ENCODE measurements around the gene AMER1. TPM values are rescaled to one million over a fixed set of nuclear protein-coding genes. Genes with fewer than 3 reads are reported as not detected.

AMER1 gene
- polyA plus RNA-seq, 1 donor (not counting 4 experiments of a cell fraction or from before 2014, with no cell fraction given) = 1.3 TPM

DNA sequence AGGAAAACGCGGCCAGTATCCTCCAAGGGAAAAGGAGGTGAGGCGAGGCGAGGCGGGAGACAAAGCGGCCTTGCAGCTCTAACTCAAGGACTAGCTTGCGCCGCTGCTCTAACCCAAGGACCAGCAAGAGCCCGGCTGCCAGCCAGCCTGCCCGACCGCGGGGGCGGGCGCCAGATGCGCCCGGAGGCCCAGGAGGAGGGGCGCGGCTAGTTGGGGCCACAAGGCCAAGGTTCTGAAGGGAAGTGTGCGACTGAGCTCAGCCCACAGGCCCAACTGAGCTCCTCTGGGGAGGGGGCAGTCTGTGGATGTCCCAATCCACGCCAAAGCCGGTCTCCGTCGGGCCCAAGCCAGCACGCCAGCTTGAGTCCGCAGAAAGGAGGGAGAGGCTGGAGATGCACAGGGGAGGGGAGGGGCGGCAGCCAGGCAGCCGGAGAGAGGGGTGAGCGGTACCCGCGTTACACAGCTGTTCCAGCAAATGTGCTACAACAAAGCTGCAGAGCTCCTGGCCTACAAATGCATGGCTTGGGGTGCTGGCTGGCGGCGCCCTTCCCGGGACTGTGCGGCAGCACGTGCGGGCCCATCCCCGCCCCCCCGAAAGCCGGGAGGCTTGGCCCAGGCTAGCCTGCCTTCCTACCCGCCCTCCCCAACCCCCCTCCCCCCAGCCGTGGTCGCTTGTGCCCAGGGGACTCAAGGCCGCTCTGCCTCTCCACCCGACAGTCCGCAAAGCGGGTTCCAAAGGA lies 637 bp downstream of the AMER1 start:
- Histone ChIP-seq H3K9me1 (ENCODE audit: control insufficient read depth, extremely low read depth, insufficient read depth, low read length) (no peaks in the 10 kb centered on the region), H3K79me2 (ENCODE audit: control insufficient read depth, insufficient read depth, low read length) (no peaks in the 10 kb centered on the region), H3K9me3 (ENCODE audit: control insufficient read depth, low read depth, low read length) (no peaks in the 10 kb centered on the region), H3K27me3 (ENCODE audit: control insufficient read depth, extremely low read depth, insufficient read depth, low read length) (no peaks in the 10 kb centered on the region), H3K9ac (ENCODE audit: control insufficient read depth, extremely low read depth, insufficient read depth, low read length) (peak overlapping the region; percentile 78), H3K27ac (ENCODE audit: control insufficient read depth, insufficient read depth, low read length) (peak overlapping the region; percentile 61), H2AFZ (ENCODE audit: control insufficient read depth, low read length) (peak overlapping the region; percentile 63), H4K20me1 (ENCODE audit: control insufficient read depth, extremely low read depth, insufficient read depth, low read length) (no peaks in the 10 kb centered on the region), H3K36me3 (ENCODE audit: control insufficient read depth in 2 of 2, extremely low read depth in 1 of 2, insufficient read depth in 2 of 2, low read length in 2 of 2) (no peaks in the 10 kb centered on the region), H3K4me3 (ENCODE audit: control insufficient read depth in 2 of 3, extremely low read depth in 1 of 3, insufficient read depth in 2 of 3, low read depth in 1 of 3, low read length in 3 of 3) (peak overlapping the region; percentile 54 to 68 (median 64)), H3K4me2 (ENCODE audit: control insufficient read depth, extremely low read depth, insufficient read depth, low read depth, low read length) (peak overlapping the region; percentile 74), H3K4me1 (ENCODE audit: control insufficient read depth, extremely low read depth, insufficient read depth, low read length) (peaks cover 6% of the 10 kb centered on the region)
- dilution Hi-C loops (cut with MboI; ENCODE audit: extremely low pct_ligation_motif_present, low sequenced_read_pairs) = no loop called here
- FAIRE-seq (no peak), DNase-seq (ENCODE audit: low read depth, low spot score) (no peak)
- no peak for TF ChIP-seq EZH2 (IDR thresholded peaks at IDR 0.05; ENCODE audit: low read length)
- TF ChIP-seq, protein P1, sequence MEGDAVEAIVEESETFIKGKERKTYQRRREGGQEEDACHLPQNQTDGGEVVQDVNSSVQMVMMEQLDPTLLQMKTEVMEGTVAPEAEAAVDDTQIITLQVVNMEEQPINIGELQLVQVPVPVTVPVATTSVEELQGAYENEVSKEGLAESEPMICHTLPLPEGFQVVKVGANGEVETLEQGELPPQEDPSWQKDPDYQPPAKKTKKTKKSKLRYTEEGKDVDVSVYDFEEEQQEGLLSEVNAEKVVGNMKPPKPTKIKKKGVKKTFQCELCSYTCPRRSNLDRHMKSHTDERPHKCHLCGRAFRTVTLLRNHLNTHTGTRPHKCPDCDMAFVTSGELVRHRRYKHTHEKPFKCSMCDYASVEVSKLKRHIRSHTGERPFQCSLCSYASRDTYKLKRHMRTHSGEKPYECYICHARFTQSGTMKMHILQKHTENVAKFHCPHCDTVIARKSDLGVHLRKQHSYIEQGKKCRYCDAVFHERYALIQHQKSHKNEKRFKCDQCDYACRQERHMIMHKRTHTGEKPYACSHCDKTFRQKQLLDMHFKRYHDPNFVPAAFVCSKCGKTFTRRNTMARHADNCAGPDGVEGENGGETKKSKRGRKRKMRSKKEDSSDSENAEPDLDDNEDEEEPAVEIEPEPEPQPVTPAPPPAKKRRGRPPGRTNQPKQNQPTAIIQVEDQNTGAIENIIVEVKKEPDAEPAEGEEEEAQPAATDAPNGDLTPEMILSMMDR (optimal IDR thresholded peaks at IDR 0.05 in 1 of 3, IDR thresholded peaks at IDR 0.05 in 1 of 3, conservative IDR thresholded peaks at IDR 0.05 in 1 of 3; ENCODE audit: extremely low read depth in 1 of 3, insufficient read depth in 2 of 3, low read length in 3 of 3) = no peak

DNA sequence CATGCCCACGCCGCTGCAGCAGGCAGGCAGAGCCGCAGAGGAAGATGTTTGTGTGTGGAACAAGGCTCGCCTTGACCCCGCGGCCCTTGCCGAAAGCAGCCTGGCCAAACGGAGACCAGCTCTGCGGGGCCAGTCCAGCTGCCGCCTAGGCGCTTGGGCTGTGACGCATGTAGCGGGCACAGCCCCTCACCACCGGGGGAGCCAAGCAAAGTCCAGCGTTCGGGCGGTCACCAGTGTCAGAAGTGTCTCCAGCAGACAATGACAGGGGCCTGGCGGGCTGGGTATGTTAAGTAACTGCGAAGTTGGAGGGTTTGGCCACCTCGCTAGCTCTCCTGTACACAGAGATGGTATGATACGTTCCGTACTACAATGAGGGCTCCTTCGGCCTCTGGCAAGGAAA lies 1.3 kb downstream of the AMER1 start:
- Histone ChIP-seq H2AFZ (ENCODE audit: control insufficient read depth, low read length) (no peak overlapping the region), H3K27me3 (ENCODE audit: control insufficient read depth, extremely low read depth, insufficient read depth, low read length) (no peaks in the 10 kb centered on the region), H3K4me2 (ENCODE audit: control insufficient read depth, extremely low read depth, insufficient read depth, low read depth, low read length) (peak overlapping the region; percentile 74), H3K9ac (ENCODE audit: control insufficient read depth, extremely low read depth, insufficient read depth, low read length) (peak overlapping the region; percentile 78), H3K27ac (ENCODE audit: control insufficient read depth, insufficient read depth, low read length) (no peak overlapping the region), H3K79me2 (ENCODE audit: control insufficient read depth, insufficient read depth, low read length) (no peaks in the 10 kb centered on the region), H3K4me1 (ENCODE audit: control insufficient read depth, extremely low read depth, insufficient read depth, low read length) (peaks cover 6% of the 10 kb centered on the region), H3K36me3 (ENCODE audit: control insufficient read depth in 2 of 2, extremely low read depth in 1 of 2, insufficient read depth in 2 of 2, low read length in 2 of 2) (no peaks in the 10 kb centered on the region), H3K9me1 (ENCODE audit: control insufficient read depth, extremely low read depth, insufficient read depth, low read length) (no peaks in the 10 kb centered on the region), H3K9me3 (ENCODE audit: control insufficient read depth, low read depth, low read length) (no peaks in the 10 kb centered on the region), H3K4me3 (ENCODE audit: control insufficient read depth in 2 of 3, extremely low read depth in 1 of 3, insufficient read depth in 2 of 3, low read depth in 1 of 3, low read length in 3 of 3) (peak overlapping the region; percentile 54 to 68 (median 57)), H4K20me1 (ENCODE audit: control insufficient read depth, extremely low read depth, insufficient read depth, low read length) (no peaks in the 10 kb centered on the region)
- no peak for TF ChIP-seq EZH2 (IDR thresholded peaks at IDR 0.05; ENCODE audit: low read length)
- TF ChIP-seq, protein P1 (optimal IDR thresholded peaks at IDR 0.05 in 1 of 3, IDR thresholded peaks at IDR 0.05 in 1 of 3, conservative IDR thresholded peaks at IDR 0.05 in 1 of 3; ENCODE audit: extremely low read depth in 1 of 3, insufficient read depth in 2 of 3, low read length in 3 of 3) = no peak
- no peak for FAIRE-seq
- DNase-seq (ENCODE audit: low read depth, low spot score) = no peak
- dilution Hi-C loops (cut with MboI; ENCODE audit: extremely low pct_ligation_motif_present, low sequenced_read_pairs) = no loop called here

All from keratinocyte (primary cell).